ENCODE measurements around the gene PDLIM5.

GRCh38 chr4:94571298-94571697 lies 119.6 kb downstream of the PDLIM5 start:
- TF ChIP-seq CTCF (IDR thresholded peaks at IDR 0.05): no peak
- TF ChIP-seq POLR2A (IDR thresholded peaks at IDR 0.05): no peak

Measured in thyroid gland (tissue), 4 donors.